Ovary (tissue), 9 donors: ENCODE measurements around the gene NRARP. TPM values are rescaled to one million over a fixed set of nuclear protein-coding genes. Genes with fewer than 3 reads are reported as not detected.

Source experiments
- DNase-seq, 5 donors: peaks; one replicate each; pipeline ENCODE4 v3.0.0-alpha.2; 2019 to 2020
- H3K27ac ChIP-seq, 2 donors: fragments of 200-600 bp; one replicate each; pipeline versions ENCODE4 v1.5.1 to v1.8.0; 2019 to 2022
- H3K27me3 ChIP-seq: fragments of 200-600 bp; one replicate; pipeline ENCODE4 v1.8.0; 2022
- H3K36me3 ChIP-seq: fragments of 200-600 bp; sonication (generic); one replicate; pipeline ENCODE4 v1.5.1; 2019
- H3K4me1 ChIP-seq: one replicate; pipeline ENCODE4 v1.8.1; 2013; ENCODE audit warnings: mild to moderate bottlenecking, moderate library complexity; ENCODE audit not compliant: insufficient read depth
- H3K4me3 ChIP-seq: fragments of 200-600 bp; sonication (generic); one replicate; pipeline ENCODE4 v1.5.1; 2017
- H3K9me3 ChIP-seq, 2 donors: fragments of 200-600 bp in 1 of 2; sonication (generic) in 1 of 2; one replicate each; pipeline versions ENCODE4 v1.5.1 to v1.8.1; 2013 to 2019; ENCODE audit warnings: mild to moderate bottlenecking in 1 of 2, moderate library complexity in 1 of 2
- EP300 ChIP-seq: sonication (generic); formaldehyde crosslinking; IDR thresholded peaks from one replicate; pipeline ENCODE4 v1.6.1; 2017; ENCODE audit warnings: antibody characterized with exemption
- POLR2A ChIP-seq: fragments of 450-650 bp; IDR thresholded peaks from one replicate; pipeline ENCODE4 v1.6.1; 2017; ENCODE audit warnings: antibody characterized with exemption, mild to moderate bottlenecking, moderate library complexity
- WGBS, 3 donors: extraction: QIAGEN DNeasy Blood & Tissue Kit in 1 of 3; methylation state at CpG; one replicate each; pipeline versions ENCODE4 v1.1.5 to v1.1.7; 2013 to 2017; 5-methylcytosine and 5-hydroxymethylcytosine counted together
- intact Hi-C, 4 donors: fragments of 100-400 bp; cut with DNase I; formaldehyde crosslinking; loops; one replicate each; pipeline versions ENCODE4 v1.11.0 to v1.15.1; 2022 to 2023
- polyA plus RNA-seq, 2 donors: library from polyadenylated mRNA; stranded (reverse); fragments of 200-250 nt in 1 of 2; fragments of 350-450 nt in 1 of 2; fragmentation: Illumina TruSeq in 1 of 2; extraction: RNeasy Lipid Tissue Mini Kit (QIAGEN cat#74804) in 1 of 2; gene quantifications; one replicate each; pipeline ENCODE4 v1.2.3, GENCODE V29; 2013 to 2014
- total RNA-seq, 7 donors: library from RNA; depleted of rRNA in 2 of 7; stranded (reverse); fragments of >200 nt in 2 of 7; fragmentation: NEBNext Ultra II Directional in 3 of 7; extraction: Animal tissue kit (Norgen Biotek cat#: 25700) in 3 of 7; gene quantifications; one replicate each; pipeline versions ENCODE4 v1.1.0 to v1.2.4, GENCODE V29; 2016 to 2023
- TF ChIP-seq, protein P1 (sequence below), 3 donors: fragments of 450-650 bp in 2 of 3; fragments of 200-600 bp in 1 of 3; IDR thresholded peaks; one replicate each; pipeline versions ENCODE4 v1.5.1 to v1.8.0; 2016 to 2022; ENCODE audit warnings: antibody characterized with exemption in 3 of 3, mild to moderate bottlenecking in 1 of 3
- donor health status: DM: no; HTN: no; CAD: no; lungs with moderate emphysema.
- donor health status: DM: no; HTN: no; CAD: no.
- donor health status: Bipolar disorder and iron deficiency.
- donor health status: DM: yes; HTN: yes; CAD: no.
- donor health status: DM: no; HTN: no; CAD: no.
- donor health status: DM: yes; HTN: yes; CAD: no.

NRARP gene
- total and polyA plus RNA-seq, 9 donors = 1.3 to 13.8 (median 3.7) TPM

DNA sequence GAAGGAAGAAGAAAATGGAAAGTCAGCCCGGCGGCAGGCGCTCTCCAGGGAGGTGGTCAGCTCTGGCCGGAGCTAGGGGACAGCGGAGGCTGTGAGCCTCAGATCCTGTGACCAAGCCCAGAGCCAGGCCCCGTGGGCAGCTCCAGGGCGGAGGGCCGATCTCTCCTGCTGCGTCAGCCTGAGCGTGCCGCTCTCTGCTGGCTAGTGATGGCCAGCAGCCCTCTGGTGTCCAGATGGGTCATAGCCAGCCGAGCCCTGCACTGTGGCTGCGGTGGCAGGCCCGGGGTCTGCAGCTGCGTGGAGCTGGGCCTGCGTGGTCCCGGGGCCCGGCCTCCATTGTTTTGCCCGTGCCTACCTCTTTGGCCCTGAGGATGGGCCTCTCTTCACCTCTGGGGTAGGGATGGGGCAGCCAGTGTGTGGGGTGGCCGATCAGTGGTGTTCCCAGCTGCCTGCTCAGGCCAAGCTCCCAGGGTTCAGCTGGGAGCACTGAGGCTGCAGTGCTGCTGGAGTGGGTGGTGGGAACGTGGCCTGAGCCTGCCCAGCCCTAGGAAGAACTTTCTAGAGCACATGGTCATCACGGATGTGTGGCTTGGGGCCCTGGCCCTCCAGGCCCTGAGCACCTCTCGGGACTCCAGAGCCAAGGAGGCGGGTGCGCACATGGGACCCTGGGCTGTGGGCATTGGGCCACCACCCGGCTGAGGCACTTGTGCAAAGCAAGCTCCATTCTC lies 17.1 kb upstream of the NRARP start:
- Histone ChIP-seq H3K27me3 (no peaks in the 10 kb centered on the region), H3K9me3 (no peaks in the 10 kb centered on the region), H3K27ac (no peak overlapping the region), H3K36me3 (no peaks in the 10 kb centered on the region), H3K4me3 (no peak overlapping the region), H3K4me1 (peaks cover 5% of the 10 kb centered on the region)
- peak in 3 of 5 donors; percentile 23 to 37 (median 28) for DNase-seq
- TF ChIP-seq POLR2A (no peak), EP300 (no peak)
- TF ChIP-seq, protein P1, sequence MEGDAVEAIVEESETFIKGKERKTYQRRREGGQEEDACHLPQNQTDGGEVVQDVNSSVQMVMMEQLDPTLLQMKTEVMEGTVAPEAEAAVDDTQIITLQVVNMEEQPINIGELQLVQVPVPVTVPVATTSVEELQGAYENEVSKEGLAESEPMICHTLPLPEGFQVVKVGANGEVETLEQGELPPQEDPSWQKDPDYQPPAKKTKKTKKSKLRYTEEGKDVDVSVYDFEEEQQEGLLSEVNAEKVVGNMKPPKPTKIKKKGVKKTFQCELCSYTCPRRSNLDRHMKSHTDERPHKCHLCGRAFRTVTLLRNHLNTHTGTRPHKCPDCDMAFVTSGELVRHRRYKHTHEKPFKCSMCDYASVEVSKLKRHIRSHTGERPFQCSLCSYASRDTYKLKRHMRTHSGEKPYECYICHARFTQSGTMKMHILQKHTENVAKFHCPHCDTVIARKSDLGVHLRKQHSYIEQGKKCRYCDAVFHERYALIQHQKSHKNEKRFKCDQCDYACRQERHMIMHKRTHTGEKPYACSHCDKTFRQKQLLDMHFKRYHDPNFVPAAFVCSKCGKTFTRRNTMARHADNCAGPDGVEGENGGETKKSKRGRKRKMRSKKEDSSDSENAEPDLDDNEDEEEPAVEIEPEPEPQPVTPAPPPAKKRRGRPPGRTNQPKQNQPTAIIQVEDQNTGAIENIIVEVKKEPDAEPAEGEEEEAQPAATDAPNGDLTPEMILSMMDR (IDR thresholded peaks at IDR 0.05) = no peak
- WGBS, 3 donors = 65 to 75% (median 73%) methylated on average over 24 to 26 of the region's 26 CpGs
- intact Hi-C loops = no loop called here

DNA sequence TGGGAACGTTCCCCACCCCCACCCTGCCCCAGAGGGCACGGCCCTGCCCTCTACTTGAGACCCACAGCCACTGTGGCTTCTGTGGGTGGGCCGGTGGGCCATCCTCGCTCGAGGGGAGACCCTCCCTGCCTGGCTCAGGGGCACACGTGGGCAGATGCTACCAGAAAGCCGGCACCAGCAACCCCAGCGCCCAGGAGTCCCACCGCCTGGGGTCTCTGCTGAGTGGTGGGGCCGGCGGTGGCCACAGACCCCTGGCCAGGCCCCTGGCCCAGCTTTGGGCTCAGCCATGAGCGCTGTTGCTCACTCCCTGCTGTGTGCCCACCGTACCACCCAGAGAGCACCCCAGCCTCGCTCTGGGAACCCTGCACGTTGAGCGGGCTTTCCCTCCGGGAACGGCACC lies 16.5 kb upstream of the NRARP start:
- Histone ChIP-seq H3K9me3 (no peaks in the 10 kb centered on the region), H3K36me3 (no peaks in the 10 kb centered on the region), H3K27ac (no peak overlapping the region), H3K4me1 (peaks cover 5% of the 10 kb centered on the region), H3K27me3 (no peaks in the 10 kb centered on the region), H3K4me3 (no peak overlapping the region)
- 75 to 78% (median 78%) methylated on average over 18 of the region's 18 CpGs for WGBS, 3 donors
- DNase-seq = peak in 1 of 5 donors; percentile 6
- TF ChIP-seq EP300 (no peak), POLR2A (no peak)
- TF ChIP-seq, protein P1 (IDR thresholded peaks at IDR 0.05) = no peak
- intact Hi-C loops = no loop called here

- Histone ChIP-seq H3K27ac (no peak overlapping the region), H3K4me3 (no peak overlapping the region), H3K4me1 (peaks cover 5% of the 10 kb centered on the region), H3K27me3 (no peaks in the 10 kb centered on the region), H3K9me3 (no peaks in the 10 kb centered on the region), H3K36me3 (no peaks in the 10 kb centered on the region)
- DNase-seq = peak in 1 of 5 donors; percentile 12
- TF ChIP-seq POLR2A = no peak
- no peak for TF ChIP-seq EP300
- TF ChIP-seq, protein P1 (IDR thresholded peaks at IDR 0.05) = no peak
- WGBS, 3 donors = 67 to 77% (median 74%) methylated on average over 19 to 24 of the region's 24 CpGs
- intact Hi-C loops = no loop called here
Observed at GRCh38 chr9:137317718-137318511, 15.8 kb upstream of the NRARP start.

GRCh38 chr9:137317021-137317717 lies 15.1 kb upstream of the NRARP start:
- TF ChIP-seq EP300 (no peak), POLR2A (no peak)
- TF ChIP-seq, protein P1 (IDR thresholded peaks at IDR 0.05) = no peak
- WGBS, 3 donors = 86 to 91% (median 88%) methylated on average over 13 to 19 of the region's 19 CpGs
- intact Hi-C loops = no loop called here
- peak in 2 of 5 donors; percentile 7 for DNase-seq
- H3K4me3 ChIP-seq = no peak overlapping the region
- H3K27ac ChIP-seq = no peak overlapping the region
- no peaks in the 10 kb centered on the region for H3K27me3 ChIP-seq
- H3K9me3 ChIP-seq = no peaks in the 10 kb centered on the region
- peaks cover 5% of the 10 kb centered on the region for H3K4me1 ChIP-seq
- H3K36me3 ChIP-seq = no peaks in the 10 kb centered on the region
